Measurements from ENCODE around the gene PACS2. TPM values are rescaled to one million over a fixed set of nuclear protein-coding genes. Genes with fewer than 3 reads are reported as not detected.

The PACS2 gene
- total RNA-seq, 1 experiment from 2014 or later: 57.7 TPM

DNA sequence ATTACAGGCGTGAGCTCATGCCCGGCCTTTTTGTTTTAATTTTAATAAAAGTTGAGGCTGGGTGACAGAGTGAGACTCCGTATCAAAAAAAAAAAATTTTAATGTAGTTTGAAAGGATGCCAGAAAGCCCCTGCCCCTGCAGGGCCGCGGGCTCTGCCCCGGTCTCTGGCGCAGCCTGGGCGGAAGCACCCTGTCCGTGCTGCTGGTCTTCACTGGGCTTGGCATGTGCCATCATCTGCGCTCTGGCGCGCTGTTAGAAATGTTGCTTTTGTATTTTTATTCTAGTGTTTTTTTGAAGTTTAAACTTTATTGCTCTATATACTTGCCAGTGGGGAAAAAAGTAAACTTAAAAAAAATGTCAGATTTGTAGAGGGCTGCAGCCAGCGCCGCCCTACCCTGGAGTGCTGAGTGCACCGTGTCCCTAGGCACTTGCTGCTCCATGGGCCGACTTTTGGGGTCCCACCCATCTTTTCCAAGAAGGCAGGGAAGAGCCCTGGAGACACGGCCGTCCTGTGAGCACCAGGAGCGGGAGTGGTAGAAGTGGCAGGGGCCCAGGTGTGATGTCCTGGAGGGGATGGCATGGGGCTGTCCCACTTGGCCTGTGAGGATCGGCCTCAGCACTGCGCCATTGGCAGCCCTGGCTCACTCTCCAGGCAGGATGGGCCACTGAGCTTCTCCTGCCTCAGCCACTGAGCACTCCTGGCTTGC is 109.1 kb downstream of the PACS2 start:
- DNase-seq (ENCODE audit: unreplicated experiment): no peak
- CTCF ChIA-PET: interaction anchor here (1.0 to 1.3 kb wide), 2 partner anchors 50 to 57 kb away, joined by 3 read pairs; no protein-coding TSS in a partner anchor
- POLR2A ChIA-PET: no interaction called here
- no TSS peak for BruUV-seq (replicated peaks)
- Mint-ChIP-seq H3K27ac (ENCODE audit: low read depth, unreplicated experiment) (no peak overlapping the region), H3K4me3 (ENCODE audit: unreplicated experiment) (no peak overlapping the region), H3K4me1 (ENCODE audit: insufficient read depth, unreplicated experiment) (peaks cover 11% of the 10 kb centered on the region), H3K27me3 (ENCODE audit: insufficient read depth, unreplicated experiment) (no peaks in the 10 kb centered on the region), H3K9me3 (ENCODE audit: unreplicated experiment) (no peaks in the 10 kb centered on the region), H3K36me3 (ENCODE audit: insufficient read depth, unreplicated experiment) (peaks cover 18% of the 10 kb centered on the region)
- TF ChIP-seq, protein P1, sequence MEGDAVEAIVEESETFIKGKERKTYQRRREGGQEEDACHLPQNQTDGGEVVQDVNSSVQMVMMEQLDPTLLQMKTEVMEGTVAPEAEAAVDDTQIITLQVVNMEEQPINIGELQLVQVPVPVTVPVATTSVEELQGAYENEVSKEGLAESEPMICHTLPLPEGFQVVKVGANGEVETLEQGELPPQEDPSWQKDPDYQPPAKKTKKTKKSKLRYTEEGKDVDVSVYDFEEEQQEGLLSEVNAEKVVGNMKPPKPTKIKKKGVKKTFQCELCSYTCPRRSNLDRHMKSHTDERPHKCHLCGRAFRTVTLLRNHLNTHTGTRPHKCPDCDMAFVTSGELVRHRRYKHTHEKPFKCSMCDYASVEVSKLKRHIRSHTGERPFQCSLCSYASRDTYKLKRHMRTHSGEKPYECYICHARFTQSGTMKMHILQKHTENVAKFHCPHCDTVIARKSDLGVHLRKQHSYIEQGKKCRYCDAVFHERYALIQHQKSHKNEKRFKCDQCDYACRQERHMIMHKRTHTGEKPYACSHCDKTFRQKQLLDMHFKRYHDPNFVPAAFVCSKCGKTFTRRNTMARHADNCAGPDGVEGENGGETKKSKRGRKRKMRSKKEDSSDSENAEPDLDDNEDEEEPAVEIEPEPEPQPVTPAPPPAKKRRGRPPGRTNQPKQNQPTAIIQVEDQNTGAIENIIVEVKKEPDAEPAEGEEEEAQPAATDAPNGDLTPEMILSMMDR (IDR thresholded peaks at IDR 0.05; ENCODE audit: unreplicated experiment): no peak
- intact Hi-C loops (cut with micrococcal nuclease): no loop called here

DNA sequence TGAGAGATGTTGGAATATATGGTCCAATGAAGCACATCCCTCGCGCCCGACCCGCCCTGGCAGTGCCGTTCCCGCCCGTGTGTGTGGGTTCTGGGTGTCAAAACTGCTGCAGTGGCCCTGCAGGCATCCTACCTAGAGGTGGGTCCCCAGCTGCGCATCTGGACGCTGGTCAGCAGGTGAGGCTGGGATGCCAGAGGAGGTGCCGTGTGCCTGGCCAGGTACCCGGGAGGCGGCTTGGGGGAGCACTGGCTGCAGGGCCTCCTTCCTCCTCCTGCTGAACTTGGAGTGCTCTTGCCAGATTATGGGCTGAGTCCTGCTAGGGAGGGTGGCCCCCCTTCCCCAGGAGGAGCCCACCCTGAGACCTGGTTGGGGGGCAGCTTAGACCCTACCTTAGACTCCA is 110.3 kb downstream of the PACS2 start:
- no peak for DNase-seq (ENCODE audit: unreplicated experiment)
- H3K4me1 Mint-ChIP-seq (ENCODE audit: insufficient read depth, unreplicated experiment): peaks cover 11% of the 10 kb centered on the region
- ChIA-PET POLR2A (no interaction called here), CTCF (interaction anchor here (0.9 to 1.3 kb wide), 3 partner anchors 49 to 65 kb away, joined by 3 read pairs; no protein-coding TSS in a partner anchor)
- no peaks in the 10 kb centered on the region for H3K9me3 Mint-ChIP-seq (ENCODE audit: unreplicated experiment)
- TF ChIP-seq, protein P1 (IDR thresholded peaks at IDR 0.05; ENCODE audit: unreplicated experiment): no peak
- H3K27ac Mint-ChIP-seq (ENCODE audit: low read depth, unreplicated experiment): no peak overlapping the region
- intact Hi-C loops (cut with micrococcal nuclease): no loop called here
- H3K36me3 Mint-ChIP-seq (ENCODE audit: insufficient read depth, unreplicated experiment): peaks cover 30% of the 10 kb centered on the region
- no peak overlapping the region for H3K4me3 Mint-ChIP-seq (ENCODE audit: unreplicated experiment)
- H3K27me3 Mint-ChIP-seq (ENCODE audit: insufficient read depth, unreplicated experiment): no peaks in the 10 kb centered on the region
- BruUV-seq (replicated peaks): no TSS peak

GRCh38 chr14:105425823-105426247 is 111.3 kb downstream of the PACS2 start:
- BruUV-seq (replicated peaks): no TSS peak
- Mint-ChIP-seq H3K36me3 (ENCODE audit: insufficient read depth, unreplicated experiment) (peaks cover 31% of the 10 kb centered on the region), H3K4me3 (ENCODE audit: unreplicated experiment) (no peak overlapping the region), H3K27ac (ENCODE audit: low read depth, unreplicated experiment) (no peak overlapping the region), H3K27me3 (ENCODE audit: insufficient read depth, unreplicated experiment) (no peaks in the 10 kb centered on the region), H3K4me1 (ENCODE audit: insufficient read depth, unreplicated experiment) (peaks cover 21% of the 10 kb centered on the region), H3K9me3 (ENCODE audit: unreplicated experiment) (no peaks in the 10 kb centered on the region)
- ChIA-PET POLR2A (no interaction called here), CTCF (interaction anchor here (0.9 kb wide), 1 partner anchor 64 kb away, joined by 3 read pairs; no protein-coding TSS in a partner anchor)
- TF ChIP-seq, protein P1 (IDR thresholded peaks at IDR 0.05; ENCODE audit: unreplicated experiment): no peak
- intact Hi-C loops (cut with micrococcal nuclease): no loop called here
- DNase-seq (ENCODE audit: unreplicated experiment): no peak

DNA sequence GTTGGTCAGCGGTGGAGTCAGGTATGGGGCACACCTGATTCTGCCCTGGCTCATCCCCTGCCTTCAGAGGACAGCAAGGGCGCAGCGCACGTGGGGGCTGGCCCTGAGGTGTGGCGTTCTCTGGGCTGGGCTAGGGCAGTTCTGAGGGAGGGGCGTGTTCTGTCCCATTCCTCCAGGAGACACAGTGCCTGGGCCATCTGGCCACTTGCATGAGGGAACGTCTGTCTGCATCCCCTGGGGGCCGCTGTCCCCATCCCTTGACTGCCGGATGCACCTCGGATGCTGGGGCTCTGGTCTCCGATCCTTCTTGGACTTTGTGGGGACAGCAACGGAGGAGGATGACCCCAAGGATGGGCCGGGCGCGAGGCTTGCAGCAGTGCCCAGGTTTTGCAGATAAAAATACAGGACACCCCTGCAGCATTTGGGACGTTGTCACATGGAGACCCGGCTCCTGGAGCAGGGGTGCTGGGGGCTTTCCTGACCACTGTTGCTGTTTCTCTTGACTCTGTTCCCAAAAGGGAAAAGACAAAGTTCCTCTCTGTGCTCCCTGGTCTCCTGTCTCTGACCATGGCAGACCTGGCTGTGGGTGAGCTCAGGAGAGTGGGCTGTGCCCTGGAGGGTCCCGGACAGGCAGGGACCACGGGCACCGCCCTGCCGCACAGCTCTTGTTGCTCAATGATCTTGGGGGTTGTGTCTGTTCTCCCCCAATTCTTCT is 112.0 kb downstream of the PACS2 start:
- intact Hi-C loops (cut with micrococcal nuclease): no loop called here
- no peak overlapping the region for H3K4me3 Mint-ChIP-seq (ENCODE audit: unreplicated experiment)
- no TSS peak for BruUV-seq (replicated peaks)
- peaks cover 25% of the 10 kb centered on the region for H3K4me1 Mint-ChIP-seq (ENCODE audit: insufficient read depth, unreplicated experiment)
- no peak for DNase-seq (ENCODE audit: unreplicated experiment)
- H3K36me3 Mint-ChIP-seq (ENCODE audit: insufficient read depth, unreplicated experiment): peaks cover 31% of the 10 kb centered on the region
- no peaks in the 10 kb centered on the region for H3K27me3 Mint-ChIP-seq (ENCODE audit: insufficient read depth, unreplicated experiment)
- ChIA-PET CTCF (no interaction called here), POLR2A (no interaction called here)
- TF ChIP-seq, protein P1 (IDR thresholded peaks at IDR 0.05; ENCODE audit: unreplicated experiment): no peak
- H3K27ac Mint-ChIP-seq (ENCODE audit: low read depth, unreplicated experiment): no peak overlapping the region
- H3K9me3 Mint-ChIP-seq (ENCODE audit: unreplicated experiment): no peaks in the 10 kb centered on the region
